Keratinocyte (primary cell): ENCODE measurements around the gene ACER3. TPM values are rescaled to one million over a fixed set of nuclear protein-coding genes. Genes with fewer than 3 reads are reported as not detected.

Experiments
- DNase-seq: peaks from one replicate; pipeline ENCODE4 v3.0.0-alpha.2; 2011; ENCODE audit warnings: low read depth, missing footprints, low spot score
- FAIRE-seq: peaks from 2 replicates; lab custom pipeline; 2011; peaks lifted over from hg19 to GRCh38; lab: Jason Lieb, UNC
- H2AFZ ChIP-seq: 2 replicates; pipeline ENCODE4 v1.6.0; 2012; ENCODE audit warnings: low read length, control low read depth, inconsistent platforms; ENCODE audit not compliant: control insufficient read depth
- H3K27ac ChIP-seq: 2 replicates; pipeline ENCODE4 v1.5.1; 2011; ENCODE audit warnings: low read length; ENCODE audit not compliant: control insufficient read depth, insufficient read depth
- H3K27me3 ChIP-seq: 3 replicates; pipeline ENCODE4 v1.6.0; 2011; ENCODE audit warnings: low read length; ENCODE audit not compliant: control insufficient read depth, insufficient read depth; ENCODE audit errors: extremely low read depth
- H3K36me3 ChIP-seq, 2 experiments: 2 replicates in 1 of 2; 3 replicates in 1 of 2; pipeline ENCODE4 v1.5.1; 2011; ENCODE audit warnings: low read length in 2 of 2, mild to moderate bottlenecking in 1 of 2; ENCODE audit not compliant: control insufficient read depth in 2 of 2, insufficient read depth in 2 of 2; ENCODE audit errors: extremely low read depth in 1 of 2
- H3K4me1 ChIP-seq: 3 replicates; pipeline ENCODE4 v1.5.1; 2011; ENCODE audit warnings: low read length; ENCODE audit not compliant: control insufficient read depth, insufficient read depth; ENCODE audit errors: extremely low read depth
- H3K4me2 ChIP-seq: 3 replicates; pipeline ENCODE4 v1.6.0; 2011; ENCODE audit warnings: low read depth, low read length; ENCODE audit not compliant: control insufficient read depth, insufficient read depth; ENCODE audit errors: extremely low read depth
- H3K4me3 ChIP-seq, 3 experiments: fragments of 200-600 bp in 1 of 3; sonication (generic) in 1 of 3; 2 replicates in 2 of 3; 3 replicates in 1 of 3; pipeline ENCODE4 v1.5.1; 2011 to 2016; ENCODE audit warnings: low read length in 3 of 3, mild to moderate bottlenecking in 3 of 3, control low read depth in 2 of 3, inconsistent platforms in 1 of 3, low read depth in 1 of 3, mixed read lengths in 1 of 3, mixed run types in 1 of 3, moderate library complexity in 1 of 3; ENCODE audit not compliant: control insufficient read depth in 2 of 3, insufficient read depth in 2 of 3; ENCODE audit errors: extremely low read depth in 1 of 3
- H3K79me2 ChIP-seq: 2 replicates; pipeline ENCODE4 v1.6.0; 2012; ENCODE audit warnings: low read length; ENCODE audit not compliant: control insufficient read depth, insufficient read depth
- H3K9ac ChIP-seq: 3 replicates; pipeline ENCODE4 v1.6.0; 2011; ENCODE audit warnings: low read length; ENCODE audit not compliant: control insufficient read depth, insufficient read depth; ENCODE audit errors: extremely low read depth
- H3K9me1 ChIP-seq: 3 replicates; pipeline ENCODE4 v1.6.0; 2011; ENCODE audit warnings: low read length; ENCODE audit not compliant: control insufficient read depth, insufficient read depth; ENCODE audit errors: extremely low read depth
- H3K9me3 ChIP-seq: 2 replicates; pipeline ENCODE4 v1.5.1; 2012; ENCODE audit warnings: low read depth, low read length; ENCODE audit not compliant: control insufficient read depth
- H4K20me1 ChIP-seq: 3 replicates; pipeline ENCODE4 v1.6.0; 2011; ENCODE audit warnings: low read length; ENCODE audit not compliant: control insufficient read depth, insufficient read depth; ENCODE audit errors: extremely low read depth
- CTCF ChIP-seq, 3 experiments: IDR thresholded peaks in 1 of 3; conservative IDR thresholded peaks in 1 of 3; optimal IDR thresholded peaks in 1 of 3; 2 replicates in 2 of 3; 3 replicates in 1 of 3; pipeline versions ENCODE3 to v1.5.1; 2011; ENCODE audit warnings: low read length in 3 of 3, mild to moderate bottlenecking in 3 of 3, moderate library complexity in 2 of 3, control low read depth in 1 of 3, inconsistent platforms in 1 of 3; ENCODE audit not compliant: insufficient read depth in 2 of 3; ENCODE audit errors: extremely low read depth in 1 of 3
- EZH2 ChIP-seq: IDR thresholded peaks from one replicate; pipeline ENCODE4 v1.6.1; 2012; ENCODE audit warnings: inconsistent platforms, mild to moderate bottlenecking, low read length, moderate library complexity
- dilution Hi-C: fragments of 300-500 bp; cut with MboI; formaldehyde crosslinking; loops from one replicate; pipeline ENCODE4 v1.7.0; 2020; ENCODE audit warnings: low sequenced_read_pairs; ENCODE audit not compliant: extremely low pct_ligation_motif_present
- polyA plus RNA-seq, 5 experiments: library from polyadenylated mRNA; depleted of rRNA in 3 of 5; stranded (reverse) in 3 of 5; stranded (forward) in 1 of 5; unstranded in 1 of 5; fragments of >200 nt; gene quantifications; 1 replicate in 1 of 5; 2 replicates in 3 of 5; 3 replicates in 1 of 5; pipeline versions ENCODE4 v1.2.1 to v1.2.3, GENCODE V29; 2011 to 2012; ENCODE audit warnings: missing spikeins in 2 of 5, low read depth in 1 of 5, low replicate concordance in 1 of 5

The ACER3 gene
- polyA plus RNA-seq, 1 donor (not counting 4 experiments of a cell fraction or from before 2014, with no cell fraction given), result 55.0 TPM

GRCh38 chr11:76980196-76980595, 119.5 kb downstream of the ACER3 start:
- DNase-seq, result no peak
- H4K20me1 ChIP-seq, result no peaks in the 10 kb centered on the region

GRCh38 chr11:76984743-76985142, 124.0 kb downstream of the ACER3 start:
- H3K27ac ChIP-seq, result no peak overlapping the region
- no peak overlapping the region for H3K4me3 ChIP-seq
- H3K79me2 ChIP-seq, result no peaks in the 10 kb centered on the region
- H3K36me3 ChIP-seq, result peaks cover 2 to 6% of the 10 kb centered on the region in 2 experiments
- H3K9me1 ChIP-seq, result no peaks in the 10 kb centered on the region
- H4K20me1 ChIP-seq, result no peaks in the 10 kb centered on the region
- DNase-seq, result no peak
- no peak overlapping the region for H3K4me2 ChIP-seq
- no peak overlapping the region for H2AFZ ChIP-seq
- peaks cover 8% of the 10 kb centered on the region for H3K4me1 ChIP-seq
- H3K27me3 ChIP-seq, result no peaks in the 10 kb centered on the region
- H3K9me3 ChIP-seq, result no peaks in the 10 kb centered on the region
- peak; percentile 41 for FAIRE-seq
- dilution Hi-C loops, result no loop called here
- H3K9ac ChIP-seq, result no peak overlapping the region
- no peak for TF ChIP-seq CTCF (optimal IDR thresholded peaks at IDR 0.05 in 1 of 3, IDR thresholded peaks at IDR 0.05 in 1 of 3, conservative IDR thresholded peaks at IDR 0.05 in 1 of 3; ENCODE audit: extremely low read depth in 1 of 3, insufficient read depth in 2 of 3, low read length in 3 of 3)

More at GRCh38 chr11:76980196-76980595, 119.5 kb downstream of the ACER3 start:
- Histone ChIP-seq H2AFZ (no peak overlapping the region), H3K79me2 (no peaks in the 10 kb centered on the region), H3K36me3 (peaks cover 3 to 5% of the 10 kb centered on the region in 2 experiments), H3K4me2 (no peak overlapping the region), H3K4me3 (no peak overlapping the region), H3K27ac (no peak overlapping the region), H3K27me3 (no peaks in the 10 kb centered on the region), H3K9me3 (no peaks in the 10 kb centered on the region), H3K9ac (no peak overlapping the region), H3K4me1 (peaks cover 8% of the 10 kb centered on the region), H3K9me1 (no peaks in the 10 kb centered on the region)
- no peak for FAIRE-seq
- dilution Hi-C loops, result no loop called here
- TF ChIP-seq EZH2, result no peak
- TF ChIP-seq CTCF (optimal IDR thresholded peaks at IDR 0.05 in 1 of 3, IDR thresholded peaks at IDR 0.05 in 1 of 3, conservative IDR thresholded peaks at IDR 0.05 in 1 of 3; ENCODE audit: extremely low read depth in 1 of 3, insufficient read depth in 2 of 3, low read length in 3 of 3), result no peak
